Stimulated activated CD8-positive, alpha-beta memory T cell treated with anti-CD3 and anti-CD28 coated beads, Interleukin-15, amount 100 ng/mL, for 4 hours (primary cell): ENCODE results near the gene EPHA8.

Source experiments
- DNase-seq, 2 donors: peaks; one replicate each; pipeline ENCODE4 v3.0.0-alpha.2; 2020; ENCODE audit warnings: low read depth in 2 of 2

EPHA8 gene

DNA sequence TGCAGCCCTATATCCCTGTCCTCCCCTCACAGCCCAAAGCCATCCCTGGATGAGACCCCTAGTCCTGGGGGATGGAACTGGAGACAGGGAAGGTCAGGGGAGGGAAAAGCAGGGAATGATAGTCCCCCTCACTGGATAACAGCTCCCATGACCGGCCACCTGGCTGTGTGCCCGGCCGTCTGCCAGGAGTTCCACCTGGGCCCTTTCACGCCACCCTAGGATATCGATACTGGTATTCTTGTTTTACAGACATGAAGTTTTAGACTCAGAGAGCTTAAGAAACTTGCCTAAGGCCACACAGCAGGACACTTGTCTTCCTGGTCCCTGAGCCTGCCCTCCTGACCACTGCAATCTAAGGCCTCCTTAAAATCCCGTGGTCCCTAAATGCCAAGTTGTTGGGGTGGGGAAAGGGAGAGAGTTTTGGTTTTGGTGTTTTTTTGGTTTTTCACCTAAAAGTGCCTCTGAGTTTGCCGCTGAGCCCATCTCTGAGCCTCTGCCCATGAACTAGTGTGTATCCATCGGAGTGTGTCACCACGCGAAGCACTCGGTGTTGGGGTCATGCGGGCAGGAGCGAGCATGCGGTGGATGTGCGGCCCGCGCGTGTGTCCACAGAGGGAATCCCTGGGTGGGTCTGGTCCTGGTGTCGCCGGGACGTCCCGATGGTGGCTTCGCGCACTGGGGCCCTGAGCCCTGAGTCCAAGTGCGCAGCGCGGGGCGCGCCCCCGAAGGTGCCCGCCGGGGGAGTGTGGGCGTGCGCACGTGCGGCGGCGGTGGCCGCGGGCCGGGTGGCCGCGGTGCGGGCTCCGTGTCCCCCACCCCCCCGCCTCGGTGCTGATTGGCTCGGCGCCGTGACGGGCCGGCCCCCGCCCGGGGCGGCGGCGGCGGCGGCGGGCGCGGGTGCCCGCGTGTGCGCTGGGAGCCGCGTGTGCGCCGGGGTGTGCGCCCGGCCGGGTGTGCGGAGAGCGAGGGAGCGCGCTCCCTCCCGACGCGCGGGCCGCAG lies at the start of gene EPHA8:
Gene EPHA8 (plus strand): TSS at position 906 of the 1,000 bp plus-strand sequence. CDS start 147 bp downstream, outside the sequence.
- DNase-seq, result no peak

GRCh38 chr1:22516906-22517571 lies 46.2 kb upstream of the EPHA8 start:
- no peak for DNase-seq

DNA sequence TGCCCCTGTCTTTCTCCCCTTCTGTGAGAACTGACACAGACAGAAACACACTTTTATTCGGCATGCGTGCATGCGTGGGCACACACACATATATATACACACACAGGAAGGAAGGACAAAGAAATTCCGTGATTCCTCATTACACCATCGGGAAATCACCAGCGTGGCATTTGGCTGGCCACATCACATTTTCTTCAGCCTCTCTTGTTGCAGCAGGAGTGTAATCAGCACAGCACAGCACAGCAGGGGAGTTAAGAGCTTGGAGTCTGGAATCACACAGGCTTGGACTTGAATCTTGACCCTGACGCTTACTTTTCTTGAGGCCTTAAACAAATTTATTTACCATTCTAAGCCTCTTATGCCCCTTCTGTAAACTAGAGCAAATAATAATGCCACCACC lies 45.3 kb upstream of the EPHA8 start:
- no peak for DNase-seq

DNA sequence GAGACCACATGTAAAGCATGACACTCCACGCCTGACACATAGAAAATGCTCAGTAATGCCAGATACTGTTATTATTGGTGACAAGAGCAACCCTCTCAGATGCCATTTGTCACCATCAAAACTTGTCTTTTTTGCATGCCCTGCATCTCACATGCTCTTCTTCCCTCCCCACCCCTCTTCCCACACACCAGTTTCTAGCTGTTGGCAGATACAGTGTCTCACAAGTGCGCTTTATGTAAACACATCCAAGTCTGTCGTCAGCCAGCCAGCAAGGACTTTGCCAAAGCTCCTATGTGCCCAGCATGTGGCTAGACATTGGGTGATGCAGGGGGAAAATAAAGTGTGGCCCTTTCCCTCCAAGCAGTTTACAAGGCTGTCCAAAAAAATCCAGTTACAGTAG lies 44.9 kb upstream of the EPHA8 start:
- no peak for DNase-seq

DNA sequence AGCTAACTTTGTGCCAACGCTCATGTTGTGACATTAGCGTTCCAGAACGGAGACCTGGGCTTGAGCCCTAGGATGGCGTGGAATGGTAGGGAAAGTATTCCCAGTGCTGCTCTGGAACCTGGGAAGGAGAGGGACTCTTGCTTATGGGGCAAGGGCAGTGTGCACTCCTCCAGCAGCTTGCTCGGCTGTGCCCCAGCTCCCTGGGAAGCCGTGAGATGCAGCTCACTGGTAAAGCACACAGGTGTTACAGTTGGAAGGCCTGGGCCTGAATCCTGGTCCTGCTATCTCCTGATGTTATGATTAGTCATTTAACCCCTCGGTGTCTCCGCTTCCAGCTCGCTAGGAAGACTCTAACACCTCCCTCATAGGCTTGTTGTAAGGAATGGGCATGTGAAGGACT lies 42.4 kb upstream of the EPHA8 start:
- DNase-seq, result no peak

DNA sequence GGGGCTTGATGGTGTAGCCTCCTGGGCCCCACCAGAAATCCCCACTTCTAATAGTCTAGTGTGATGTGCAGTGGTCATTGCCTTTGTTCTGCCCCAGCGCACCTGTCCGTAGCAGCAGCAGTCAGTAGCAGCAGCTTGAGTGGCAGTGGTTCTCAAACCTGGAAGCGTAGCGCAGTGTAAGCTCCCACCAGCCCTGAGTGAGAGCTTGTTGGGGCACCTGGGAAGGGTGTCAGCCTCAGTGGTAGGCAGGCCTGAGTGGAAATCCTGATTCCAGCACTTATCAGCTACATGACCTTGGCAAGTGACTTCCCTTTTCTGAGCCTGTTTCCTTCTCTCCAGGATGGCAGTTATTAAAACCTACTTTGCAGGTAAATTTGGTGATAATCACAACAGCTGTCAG lies 41.6 kb upstream of the EPHA8 start:
- no peak for DNase-seq

DNA sequence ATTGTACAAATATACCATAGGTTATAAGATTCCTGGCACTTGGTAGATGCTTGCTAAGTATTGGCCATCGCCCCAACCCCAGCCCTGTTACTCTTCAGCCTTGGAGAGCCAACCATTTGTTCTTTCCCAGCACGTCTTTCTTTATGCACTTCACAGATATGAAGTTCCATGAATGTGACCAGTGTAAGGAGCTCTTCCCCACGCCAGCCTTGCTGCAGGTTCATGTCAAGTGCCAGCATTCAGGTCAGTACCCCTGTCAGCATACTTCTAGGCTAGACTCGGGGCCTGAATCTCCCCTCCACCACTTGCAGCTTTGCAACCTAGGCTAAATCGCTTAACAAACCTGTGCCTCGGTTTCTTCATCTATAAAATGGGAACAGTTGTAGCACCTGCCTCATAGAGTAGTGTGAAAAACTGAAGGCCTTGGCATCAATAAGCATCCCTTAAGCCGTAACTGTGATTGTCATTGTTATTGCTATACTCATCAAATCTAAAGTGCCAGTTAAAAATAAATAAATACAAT lies 41.0 kb upstream of the EPHA8 start:
- no peak for DNase-seq

- no peak for DNase-seq
Observed at GRCh38 chr1:22524481-22524880, 38.8 kb upstream of the EPHA8 start.

GRCh38 chr1:22525211-22525610 lies 38.1 kb upstream of the EPHA8 start:
- DNase-seq, result no peak

DNA sequence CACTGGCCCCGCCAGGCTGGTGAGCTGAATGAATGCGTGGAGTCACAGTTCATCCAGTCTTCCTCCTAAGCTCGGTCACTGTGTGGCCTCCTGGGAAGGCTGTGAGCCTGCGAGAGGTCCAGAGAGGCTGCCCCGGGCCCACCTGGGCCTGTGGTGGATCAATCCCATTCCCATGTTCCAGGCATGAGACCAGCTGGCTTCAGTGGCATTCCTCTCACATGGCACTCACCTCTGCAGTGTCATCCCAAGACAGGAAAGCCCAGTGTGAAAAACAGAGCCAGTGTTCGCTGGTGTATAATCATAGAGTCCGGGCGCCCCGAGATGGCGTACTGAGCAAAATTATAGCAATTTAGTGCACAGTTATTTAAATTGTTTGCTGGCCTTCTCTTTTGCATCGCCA lies 37.6 kb upstream of the EPHA8 start:
- no peak for DNase-seq

DNA sequence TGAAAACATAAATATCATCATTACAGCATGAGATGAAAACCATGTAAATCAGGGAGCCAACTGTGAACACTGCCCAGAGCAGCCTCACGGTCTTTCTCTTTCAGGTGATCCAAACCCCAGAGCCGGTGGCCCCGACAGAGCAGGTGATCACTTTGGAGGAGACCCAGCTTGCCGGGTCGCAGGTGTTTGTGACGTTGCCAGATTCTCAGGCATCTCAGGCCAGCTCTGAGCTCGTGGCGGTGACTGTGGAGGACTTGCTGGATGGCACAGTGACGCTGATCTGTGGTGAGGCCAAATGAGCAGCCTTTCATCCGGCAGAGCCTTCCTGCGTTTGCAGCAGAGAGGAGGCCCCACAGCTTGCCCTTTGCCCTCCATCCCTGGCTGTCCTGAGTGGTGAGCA lies 37.2 kb upstream of the EPHA8 start:
- DNase-seq, result no peak

DNA sequence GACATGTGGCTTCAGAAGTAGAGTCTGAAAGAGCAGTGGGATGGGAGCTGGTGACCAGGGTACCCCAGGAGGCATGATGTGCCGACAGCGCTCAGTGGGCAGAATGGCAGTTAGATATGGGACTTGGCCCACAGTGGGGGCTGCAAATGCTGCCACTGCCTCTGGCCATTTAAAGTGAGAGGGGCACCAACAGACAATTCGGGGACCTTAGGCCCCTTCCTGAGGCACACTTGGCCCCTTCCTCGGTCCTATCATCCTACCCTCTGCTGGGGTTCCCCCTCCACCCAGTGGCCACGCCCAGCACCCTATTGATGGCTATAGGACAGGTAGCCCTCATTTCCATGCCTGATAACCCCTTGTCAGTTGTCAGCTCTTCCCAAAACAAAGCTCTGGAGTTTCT lies 36.6 kb upstream of the EPHA8 start:
- DNase-seq, result no peak

- DNase-seq, result no peak
Observed at GRCh38 chr1:22527122-22527521, 36.2 kb upstream of the EPHA8 start.

DNA sequence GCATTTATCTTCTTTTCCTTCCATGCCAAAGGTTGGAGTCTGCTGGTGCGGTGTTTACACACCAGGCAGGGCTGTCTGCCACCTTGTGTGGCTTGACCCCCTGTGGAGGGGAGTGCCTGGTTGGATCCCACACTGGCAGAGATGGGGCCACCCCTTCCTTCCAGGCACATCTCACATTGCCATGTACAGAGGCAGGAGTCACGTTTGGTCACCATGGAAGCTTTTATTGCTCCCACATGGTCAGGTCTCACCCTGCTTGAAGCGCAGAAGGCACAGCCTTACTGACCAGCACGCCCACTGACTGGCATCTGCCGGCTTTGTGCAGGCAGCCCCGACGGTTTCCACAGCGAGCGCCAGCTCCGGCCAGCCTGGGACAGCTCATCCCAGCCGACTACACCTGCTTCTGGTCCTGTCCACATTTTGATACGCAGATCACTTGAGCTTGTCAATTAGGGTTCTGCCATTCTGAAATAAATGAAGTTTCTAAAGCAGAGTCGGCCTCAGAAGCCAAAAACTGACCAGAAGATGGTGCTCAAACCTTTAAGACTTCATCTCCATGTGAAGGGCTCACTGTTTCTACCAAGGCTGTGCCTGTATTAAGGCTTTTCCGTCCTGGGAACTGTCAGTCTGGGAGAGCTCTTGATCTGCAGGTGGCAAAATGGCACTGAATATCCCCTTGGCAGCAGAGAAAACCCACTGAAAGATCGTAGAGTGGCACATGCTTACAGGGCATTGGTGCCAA lies 35.6 kb upstream of the EPHA8 start:
- no peak for DNase-seq

DNA sequence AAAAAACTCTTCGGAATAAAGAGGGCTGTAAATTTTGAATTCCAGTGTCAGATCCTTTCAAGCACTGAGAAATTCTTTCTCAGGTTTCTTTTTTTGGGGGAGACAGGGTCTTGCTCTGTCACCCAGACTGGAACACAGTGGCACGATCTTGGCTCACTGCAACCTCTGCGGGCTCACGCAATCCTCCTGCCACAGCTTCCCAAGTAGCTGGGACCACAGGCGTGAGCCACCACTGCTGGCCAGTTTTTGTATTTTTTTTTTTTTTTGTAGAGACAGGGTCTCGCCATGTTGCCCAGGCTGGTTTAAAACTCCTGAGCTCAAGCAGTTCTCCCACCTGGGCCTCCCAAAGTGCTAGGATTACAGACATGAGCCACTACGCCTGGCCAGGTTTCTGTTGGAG lies 34.8 kb upstream of the EPHA8 start:
- no peak for DNase-seq

DNA sequence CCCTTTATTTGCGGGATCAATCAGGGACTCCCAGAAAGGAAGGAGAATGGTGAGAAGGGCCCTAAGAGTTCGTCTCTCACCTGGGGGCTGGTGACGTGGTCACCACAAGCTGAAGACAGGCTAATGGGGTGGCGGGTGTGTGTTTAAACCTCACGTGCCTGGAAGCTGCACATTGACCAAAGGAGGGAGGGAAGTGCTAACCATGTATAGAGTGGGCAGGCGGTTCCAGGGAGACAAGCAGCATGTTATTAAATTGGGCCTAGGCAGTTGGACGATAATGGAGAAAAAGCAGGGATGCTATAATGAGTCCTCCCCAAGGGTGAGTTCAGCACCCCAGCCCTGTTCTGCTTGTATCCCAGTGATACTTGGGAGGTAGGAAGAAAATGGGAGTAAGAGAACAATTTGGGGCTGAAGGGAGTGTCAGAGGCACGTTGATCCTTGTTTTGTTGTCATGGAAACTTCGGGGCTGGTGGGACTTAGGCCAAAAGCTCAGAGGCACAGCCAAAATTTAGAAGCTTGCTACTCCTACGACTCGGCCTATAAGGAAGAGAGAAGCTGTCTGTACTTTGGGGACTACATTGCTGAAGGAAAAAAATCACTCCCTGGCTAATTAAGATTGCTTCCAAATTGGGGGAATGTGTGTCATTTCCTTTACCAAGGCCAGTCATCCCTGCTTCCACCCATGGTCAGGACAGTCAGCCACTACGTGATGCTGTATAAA lies 33.2 kb upstream of the EPHA8 start:
- no peak for DNase-seq

DNA sequence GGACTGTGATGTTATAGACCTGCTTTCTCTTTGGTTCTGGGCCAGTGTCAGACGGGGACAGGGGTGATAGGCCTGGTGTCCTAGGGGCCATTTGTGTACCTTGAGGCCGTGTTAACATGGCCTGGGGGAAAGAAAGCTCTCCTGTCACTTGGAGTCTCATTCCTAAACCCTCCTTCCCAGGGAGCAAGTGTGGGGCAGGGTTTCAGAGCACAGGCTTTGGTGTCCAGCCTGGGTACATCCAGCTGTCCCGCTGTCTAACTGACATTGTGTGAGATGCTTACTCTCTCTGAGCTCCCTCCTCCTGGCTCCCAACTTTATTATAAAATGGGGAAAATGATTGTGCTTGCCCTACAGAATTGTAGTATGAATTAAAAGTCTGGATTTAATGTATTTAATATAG lies 32.6 kb upstream of the EPHA8 start:
- DNase-seq, result no peak

GRCh38 chr1:22531251-22531650 lies 32.0 kb upstream of the EPHA8 start:
- no peak for DNase-seq

DNA sequence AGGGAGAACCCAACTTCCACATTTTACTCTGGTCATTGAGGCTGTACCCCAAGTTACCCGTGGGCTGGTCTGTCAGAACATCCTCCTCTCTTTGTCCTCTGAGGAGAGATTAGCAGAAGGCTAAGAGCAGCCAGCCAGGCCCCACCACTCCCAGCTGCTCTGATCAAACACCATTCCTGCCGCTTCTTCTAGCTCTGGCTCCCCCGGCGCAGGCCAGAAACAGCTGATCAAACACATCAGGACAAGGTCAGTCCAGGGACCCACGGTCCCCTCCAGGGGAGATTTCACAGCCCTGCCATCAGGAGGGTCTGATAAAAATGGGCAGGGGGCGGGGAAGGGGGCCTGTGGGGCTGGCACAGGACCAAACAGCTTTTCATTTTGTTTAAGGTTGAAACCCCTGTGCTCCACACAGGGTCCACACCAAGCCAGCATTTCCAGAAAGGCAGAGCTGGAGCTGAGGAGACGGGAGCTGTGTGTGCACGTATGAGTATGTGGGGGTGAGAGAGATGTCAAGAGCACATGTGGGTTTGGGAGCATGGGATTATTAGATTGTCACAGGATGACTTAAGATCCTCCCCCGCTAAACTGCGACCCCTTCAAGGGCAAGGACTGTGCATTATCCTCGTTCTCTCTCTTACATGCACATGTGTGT lies 29.9 kb upstream of the EPHA8 start:
- no peak for DNase-seq

GRCh38 chr1:22534951-22535350 lies 28.3 kb upstream of the EPHA8 start:
- no peak for DNase-seq

- no peak for DNase-seq
Observed at GRCh38 chr1:22535399-22535798, 27.9 kb upstream of the EPHA8 start.
